RCC 7860 (cell line): ENCODE data around the gene CACNA2D3.
"Not testable (repeated sequence)": the region's sequence is repeated elsewhere in the genome, so short reads cannot be mapped to it uniquely, and the experiment has no call there.

Experiments
- DNase-seq: peaks from one replicate; pipeline ENCODE4 v3.0.0-alpha.2; 2015; ENCODE audit warnings: low spot score
- FAIRE-seq: peaks from 2 replicates; lab custom pipeline; 2012; peaks lifted over from hg19 to GRCh38; lab: Jason Lieb, UNC

Gene CACNA2D3

DNA sequence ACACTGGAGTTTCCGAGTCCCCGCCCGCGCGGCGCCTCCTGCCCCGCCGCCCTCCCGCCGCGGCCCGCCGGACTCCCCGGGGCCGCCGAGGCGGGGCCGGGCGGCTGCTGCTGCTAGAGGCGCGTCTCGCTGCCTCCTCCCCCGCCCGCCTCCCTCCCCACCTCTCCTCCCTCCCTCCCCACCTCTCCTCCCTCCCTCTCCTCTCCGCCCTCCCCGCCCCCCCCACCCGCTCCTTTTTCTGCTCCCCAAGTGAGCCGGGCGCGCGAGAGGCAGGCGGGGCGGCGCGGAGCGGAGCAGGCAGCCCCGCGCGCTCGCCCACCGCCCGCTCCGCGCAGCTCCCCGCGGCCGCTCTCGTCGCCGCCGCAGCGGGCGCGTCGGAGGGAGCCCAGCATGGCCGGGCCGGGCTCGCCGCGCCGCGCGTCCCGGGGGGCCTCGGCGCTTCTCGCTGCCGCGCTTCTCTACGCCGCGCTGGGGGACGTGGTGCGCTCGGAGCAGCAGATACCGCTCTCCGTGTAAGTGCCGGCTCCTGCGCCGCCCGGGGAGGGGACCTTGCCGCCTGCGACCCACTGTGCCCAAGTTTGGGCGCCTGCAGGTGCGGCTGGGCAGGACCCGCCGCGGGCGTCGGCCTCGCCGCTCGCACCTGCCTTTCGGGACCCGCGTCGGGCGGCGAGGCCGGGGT, at the start of gene CACNA2D3:
CACNA2D3 (plus strand) TSS at position 229 of the 679 bp plus-strand sequence.
- FAIRE-seq (no peak), DNase-seq (no peak)

DNA sequence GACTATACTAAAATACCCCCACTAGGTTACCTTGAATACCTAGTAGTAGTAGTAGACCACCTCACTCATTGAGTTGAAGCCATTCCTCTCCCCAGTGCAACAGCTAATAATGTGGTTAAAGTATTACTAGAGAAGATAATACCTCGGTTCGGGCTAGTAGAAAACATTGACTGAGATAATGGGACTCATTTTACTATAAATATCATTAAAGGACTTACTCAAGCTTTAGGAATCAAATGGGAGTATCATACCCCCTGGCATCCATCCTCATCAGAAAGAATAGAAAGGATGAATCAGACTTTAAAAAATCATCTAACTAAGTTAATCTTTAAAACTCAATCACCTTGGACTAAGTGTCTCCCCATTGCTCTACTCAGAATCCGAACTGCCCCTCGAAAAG, 49.0 kb upstream of the CACNA2D3 start:
- DNase-seq (no peak), FAIRE-seq (no peak)

DNA sequence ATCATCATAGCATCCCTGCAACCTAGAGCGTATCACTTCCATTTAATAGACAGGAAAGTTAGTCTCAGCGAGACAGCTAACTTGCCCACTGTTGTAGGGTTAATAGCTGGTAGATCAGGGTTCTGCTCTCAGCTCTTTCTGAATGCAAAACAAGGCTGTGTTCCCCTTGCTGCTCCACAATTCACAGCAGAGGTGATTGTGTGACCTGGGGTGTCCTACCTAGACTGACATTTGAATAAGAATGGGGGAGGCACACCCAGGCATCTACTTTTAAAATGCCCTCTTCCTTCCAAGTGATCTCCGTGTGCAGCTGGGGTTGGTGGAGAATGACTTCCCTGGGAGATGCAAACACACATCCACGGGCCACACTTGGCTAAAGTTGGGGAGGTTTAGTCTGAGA, 43.0 kb upstream of the CACNA2D3 start:
- DNase-seq, result no peak
- no peak for FAIRE-seq

DNA sequence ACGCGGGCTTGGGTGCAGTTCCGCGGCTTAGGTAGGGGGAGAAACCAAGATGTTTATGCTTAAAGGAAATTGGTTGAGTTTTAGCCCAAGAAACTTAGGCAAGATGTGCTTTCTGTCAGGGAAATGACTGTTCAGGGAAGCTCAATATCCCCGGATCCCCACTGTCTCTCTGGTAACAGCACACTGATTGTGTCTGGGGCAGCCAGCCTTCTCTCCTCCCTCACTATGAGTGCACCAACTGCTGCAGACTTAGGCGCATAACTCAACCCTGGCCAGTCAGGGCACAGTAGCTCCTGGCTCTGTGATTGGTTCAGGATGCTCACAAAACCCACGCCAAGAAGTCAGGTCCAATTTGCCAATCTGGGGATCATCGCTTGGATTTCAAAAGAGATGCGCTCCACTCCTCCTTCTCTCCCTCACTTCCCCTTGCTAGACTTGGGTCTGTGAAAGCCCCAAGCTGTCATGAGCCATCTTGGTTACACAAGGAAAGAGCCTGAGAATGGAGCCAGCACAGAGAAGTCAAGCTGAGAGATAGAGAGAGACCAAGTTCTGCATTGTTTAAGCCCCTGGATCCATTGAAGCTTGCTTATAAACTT, 42.5 kb upstream of the CACNA2D3 start:
- DNase-seq (no peak), FAIRE-seq (no peak)

DNA sequence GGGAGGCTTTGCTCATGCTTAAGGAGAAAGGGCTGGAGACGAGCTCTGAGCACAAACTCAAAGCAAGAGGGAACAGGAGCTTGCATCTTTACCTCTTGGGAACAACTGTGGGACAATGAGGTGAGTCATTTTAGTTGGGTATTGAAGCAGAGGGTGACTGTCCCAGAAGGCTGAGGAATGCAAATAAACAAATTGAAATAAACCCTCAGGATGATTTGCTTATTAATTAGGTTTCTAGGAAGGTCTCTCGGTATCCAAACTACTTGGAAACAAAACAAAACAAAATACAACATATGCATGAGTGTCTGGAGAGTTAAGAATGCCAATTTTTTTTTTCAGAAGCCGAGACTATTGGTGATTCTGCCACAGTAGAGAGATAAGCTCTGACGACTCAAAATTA, 38.4 kb upstream of the CACNA2D3 start:
- DNase-seq (no peak), FAIRE-seq (no peak)

DNA sequence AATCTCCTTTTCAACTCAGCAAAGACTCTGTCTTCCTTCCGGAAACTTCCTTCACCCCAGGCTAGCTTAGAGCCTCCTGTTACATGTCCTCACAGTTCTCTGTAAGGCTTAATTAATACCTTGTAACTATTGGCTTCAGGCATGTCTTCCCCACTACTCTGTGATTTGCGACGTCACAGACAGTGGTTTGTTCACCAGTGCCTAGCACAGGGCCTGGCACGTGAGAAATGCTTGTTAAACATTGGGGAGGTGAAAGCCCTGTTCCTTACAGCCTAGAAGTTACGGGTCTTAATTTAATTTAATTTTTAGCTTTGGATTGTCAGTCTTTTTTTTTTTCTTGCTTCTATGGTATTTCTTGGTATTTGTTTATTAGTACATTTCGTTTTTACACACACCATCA, 36.4 kb upstream of the CACNA2D3 start:
- DNase-seq, result no peak
- FAIRE-seq, result no peak

DNA sequence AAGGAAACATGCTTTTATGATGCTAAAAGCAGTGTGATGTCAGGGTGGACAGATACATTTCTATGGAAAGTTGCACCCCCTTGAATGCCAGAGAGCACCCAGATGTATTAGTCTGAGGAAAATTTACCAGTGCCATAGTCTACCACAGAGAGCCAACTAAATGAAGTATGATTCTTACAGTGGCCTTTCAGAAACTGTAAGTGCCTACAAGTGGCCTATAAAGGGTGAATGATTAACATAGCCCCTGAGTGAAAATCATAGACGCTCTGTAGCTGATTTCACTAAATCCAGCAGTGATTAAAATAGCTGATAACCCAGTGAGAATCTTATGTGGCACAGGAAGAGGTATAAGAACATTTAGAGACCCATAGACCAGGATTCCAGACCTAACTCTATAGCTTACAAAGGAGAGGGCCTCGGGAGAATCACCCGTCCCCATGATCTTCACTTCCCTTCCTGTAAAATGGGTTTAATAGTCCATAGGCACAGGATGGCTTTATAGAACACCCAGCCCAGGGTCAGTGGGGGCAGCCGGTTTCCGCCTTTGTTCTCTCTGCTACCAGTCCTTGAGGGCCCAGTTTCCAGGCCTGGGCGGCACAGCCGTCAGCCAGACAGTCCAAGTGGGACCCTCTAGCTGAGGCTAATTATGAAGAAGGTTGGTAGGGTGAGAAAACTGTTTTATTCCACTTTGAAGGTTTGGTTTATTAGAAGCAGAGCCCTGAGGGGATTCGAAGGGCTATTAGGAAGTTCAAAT, 35.5 kb upstream of the CACNA2D3 start:
- FAIRE-seq, result no peak
- DNase-seq, result no peak

DNA sequence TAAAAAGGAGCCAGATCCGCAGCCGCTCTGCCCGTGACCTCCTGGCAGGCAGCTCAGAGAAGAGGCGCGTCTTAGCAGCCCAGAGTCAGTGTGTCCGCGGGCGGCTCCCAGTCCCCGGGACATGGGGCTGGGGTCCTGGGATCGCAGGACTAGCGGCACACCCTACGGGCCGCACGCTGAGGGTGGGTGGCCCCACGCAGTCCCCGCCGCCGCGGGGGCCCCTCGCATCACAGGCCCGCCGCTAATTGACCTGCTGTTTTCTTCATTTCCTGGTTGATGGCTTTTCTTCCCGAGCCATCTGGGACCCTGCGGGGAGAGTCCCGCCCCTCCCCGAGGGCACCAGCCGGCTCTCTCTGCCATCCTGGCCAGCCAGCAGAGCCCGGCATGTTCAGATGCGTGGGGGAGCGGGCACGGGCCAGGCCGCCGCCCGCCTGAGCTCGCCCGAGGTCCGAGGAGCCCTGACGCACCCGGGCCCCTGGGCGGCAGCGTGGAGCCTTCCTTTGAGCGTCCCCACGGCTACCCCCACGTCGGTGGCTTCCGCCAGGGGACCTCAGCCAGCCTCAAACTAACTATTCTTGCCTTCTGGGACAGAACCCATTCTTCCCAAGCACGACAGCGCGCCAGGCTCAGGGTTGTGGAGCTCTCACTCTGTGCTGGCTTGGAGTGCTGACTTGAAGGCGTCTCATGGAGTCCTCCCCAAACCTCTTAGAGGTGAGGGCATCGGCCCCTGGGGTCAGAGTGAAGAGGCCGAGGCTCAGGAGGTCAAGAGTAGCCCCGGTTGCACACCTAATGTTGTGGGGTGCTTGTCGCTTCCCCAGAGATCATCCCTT, 34.6 kb upstream of the CACNA2D3 start:
- DNase-seq (no peak), FAIRE-seq (no peak)

DNA sequence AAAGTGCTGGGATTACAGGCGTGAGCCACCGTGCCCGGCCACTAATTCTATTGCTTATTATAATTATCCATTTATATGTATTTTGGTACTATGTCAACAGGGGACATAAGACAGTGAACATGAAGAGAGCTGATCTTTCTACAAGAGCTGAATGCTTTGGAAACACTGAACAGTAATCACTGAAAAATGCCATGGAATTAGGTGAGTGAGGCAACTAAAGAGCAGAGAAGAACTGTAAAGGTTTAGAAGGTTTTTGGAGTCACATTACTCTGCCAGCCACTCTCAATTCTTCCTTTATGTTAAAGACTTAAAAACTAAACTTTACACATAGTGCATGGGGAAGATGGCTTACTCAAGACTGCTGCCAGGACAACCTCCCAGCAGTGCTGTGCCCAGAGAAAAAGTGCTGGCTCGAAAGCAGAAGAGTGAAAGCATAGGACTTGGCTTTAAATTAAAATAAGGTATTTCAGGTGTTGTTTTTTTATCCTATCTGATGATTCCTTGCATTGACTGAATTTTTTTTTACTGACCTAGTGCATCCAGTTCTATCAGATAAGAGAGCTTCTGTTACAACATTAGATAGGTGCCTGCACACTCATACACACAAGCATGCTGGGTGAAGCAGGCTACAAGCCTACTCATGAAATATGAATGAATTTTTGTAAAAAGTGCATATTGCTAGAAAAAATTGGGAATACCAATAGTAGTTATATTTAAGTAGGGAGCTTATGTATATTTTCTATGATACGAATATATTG, 28.7 kb upstream of the CACNA2D3 start:
- FAIRE-seq (no peak), DNase-seq (no peak)

DNA sequence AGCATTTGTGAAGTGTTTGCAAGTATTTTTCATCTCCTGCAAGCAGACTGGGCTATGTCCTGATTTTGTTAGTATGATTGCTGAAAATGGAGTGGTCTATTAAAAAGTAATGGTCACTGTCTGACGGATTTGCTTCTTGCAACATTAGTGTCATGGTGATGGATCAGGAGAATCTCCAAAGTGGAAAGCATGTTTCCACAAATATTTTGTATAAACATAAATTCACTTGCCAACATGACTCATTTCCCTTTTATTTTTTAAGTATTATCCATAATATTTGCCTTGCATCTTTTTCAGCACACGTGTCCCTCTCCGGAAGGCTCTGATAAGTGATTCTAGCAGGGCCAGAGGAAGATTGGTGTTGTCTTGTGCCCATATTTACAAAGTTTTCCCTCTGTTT, 27.4 kb upstream of the CACNA2D3 start:
- no peak for DNase-seq
- FAIRE-seq, result no peak

DNA sequence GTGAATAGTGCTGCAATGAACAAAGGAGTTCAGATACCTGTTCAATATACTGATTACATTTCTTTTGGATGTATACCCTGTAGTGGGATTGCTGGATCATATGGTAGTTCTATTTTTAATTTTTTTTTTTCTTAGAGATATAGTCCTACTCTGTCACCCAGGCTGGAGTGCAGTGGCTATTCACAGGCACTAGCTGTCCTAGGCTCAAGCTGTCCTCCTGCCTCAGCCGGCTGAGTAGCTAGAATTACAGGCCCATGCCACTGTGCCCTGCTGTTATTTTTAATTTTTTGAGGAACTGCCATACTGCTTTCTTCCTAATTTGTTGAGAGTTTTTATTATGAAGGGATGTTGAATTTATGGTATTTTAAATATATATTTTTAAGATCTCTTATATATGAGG, 23.0 kb upstream of the CACNA2D3 start:
- FAIRE-seq (no peak), DNase-seq (no peak)

DNA sequence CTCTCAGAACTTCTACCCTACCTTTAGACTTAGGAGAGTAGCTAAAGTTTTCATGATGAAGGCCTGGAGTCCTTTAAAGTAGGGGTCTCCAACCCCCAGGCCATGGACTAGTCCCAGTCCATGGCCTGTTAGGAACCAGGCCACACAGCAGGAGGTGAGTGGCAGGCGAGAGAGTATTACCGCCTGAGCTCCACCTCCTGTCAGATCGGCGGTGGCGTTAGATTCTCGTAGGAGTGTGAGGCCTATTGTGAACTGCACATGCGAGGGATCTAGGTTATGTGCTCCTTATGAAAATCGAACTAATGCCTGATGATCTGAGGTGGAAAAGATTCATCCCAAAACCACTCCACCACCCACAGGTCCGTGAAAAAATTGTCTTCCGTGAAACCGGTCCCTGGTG, 18.3 kb upstream of the CACNA2D3 start:
- DNase-seq, result no peak
- no peak for FAIRE-seq

DNA sequence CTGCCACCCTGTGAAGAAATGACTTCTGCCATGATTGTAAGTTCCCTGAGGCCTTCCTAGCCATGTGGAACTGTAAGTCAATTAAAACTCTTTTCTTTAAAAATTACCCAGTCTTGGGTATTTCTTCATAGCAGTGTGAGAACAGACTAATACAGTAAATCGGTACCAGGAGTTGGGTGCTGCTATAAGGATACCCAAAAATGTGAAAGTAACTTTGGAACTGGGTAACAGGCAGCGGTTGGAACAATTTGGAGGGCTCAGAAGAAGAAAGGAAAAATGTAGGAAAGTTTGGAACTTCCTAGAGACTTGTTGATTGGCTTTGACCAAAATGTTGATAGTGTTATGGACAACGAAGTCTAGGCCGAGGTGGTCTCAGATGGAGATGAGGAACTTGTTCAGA, 6.2 kb upstream of the CACNA2D3 start:
- FAIRE-seq, DNase-seq: not testable (repeated sequence)

DNA sequence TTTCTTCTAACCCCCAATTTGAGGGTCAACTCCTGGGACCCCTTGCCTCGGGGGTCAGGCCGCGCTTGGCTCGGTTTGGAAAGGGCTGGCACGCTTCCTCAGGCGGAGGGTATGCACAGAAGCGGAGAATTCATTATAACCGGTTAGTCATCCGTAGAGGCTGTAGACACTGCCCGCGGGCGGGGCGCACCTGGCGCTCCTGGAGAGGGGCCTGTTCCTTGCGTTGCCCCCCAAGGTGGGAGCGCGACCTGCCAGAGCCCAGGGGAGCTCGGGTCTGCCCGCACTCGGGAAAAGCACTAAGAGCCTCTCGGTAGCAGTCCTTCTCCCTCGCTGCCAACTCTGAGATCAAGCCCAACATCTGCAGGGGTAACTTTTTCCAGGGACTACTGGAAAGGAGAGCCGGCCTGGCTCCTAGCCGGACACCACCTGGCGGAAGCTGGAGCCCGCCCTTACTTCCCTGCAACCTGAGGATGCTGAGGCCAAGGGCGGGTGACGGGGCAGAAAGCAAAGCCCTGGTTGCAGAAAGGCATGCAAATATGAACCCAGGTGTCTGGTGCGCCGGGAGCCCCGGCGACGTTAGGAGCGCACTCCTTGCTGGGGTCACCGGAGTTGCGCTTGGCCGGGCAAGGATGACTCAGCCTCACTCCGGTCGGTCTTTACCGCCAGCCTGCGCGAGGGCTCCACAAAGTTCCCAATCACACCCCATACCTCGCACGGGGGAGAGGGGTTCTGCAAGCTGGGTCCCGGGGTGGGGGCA, 1.5 kb upstream of the CACNA2D3 start:
- no peak for DNase-seq
- FAIRE-seq, result no peak

DNA sequence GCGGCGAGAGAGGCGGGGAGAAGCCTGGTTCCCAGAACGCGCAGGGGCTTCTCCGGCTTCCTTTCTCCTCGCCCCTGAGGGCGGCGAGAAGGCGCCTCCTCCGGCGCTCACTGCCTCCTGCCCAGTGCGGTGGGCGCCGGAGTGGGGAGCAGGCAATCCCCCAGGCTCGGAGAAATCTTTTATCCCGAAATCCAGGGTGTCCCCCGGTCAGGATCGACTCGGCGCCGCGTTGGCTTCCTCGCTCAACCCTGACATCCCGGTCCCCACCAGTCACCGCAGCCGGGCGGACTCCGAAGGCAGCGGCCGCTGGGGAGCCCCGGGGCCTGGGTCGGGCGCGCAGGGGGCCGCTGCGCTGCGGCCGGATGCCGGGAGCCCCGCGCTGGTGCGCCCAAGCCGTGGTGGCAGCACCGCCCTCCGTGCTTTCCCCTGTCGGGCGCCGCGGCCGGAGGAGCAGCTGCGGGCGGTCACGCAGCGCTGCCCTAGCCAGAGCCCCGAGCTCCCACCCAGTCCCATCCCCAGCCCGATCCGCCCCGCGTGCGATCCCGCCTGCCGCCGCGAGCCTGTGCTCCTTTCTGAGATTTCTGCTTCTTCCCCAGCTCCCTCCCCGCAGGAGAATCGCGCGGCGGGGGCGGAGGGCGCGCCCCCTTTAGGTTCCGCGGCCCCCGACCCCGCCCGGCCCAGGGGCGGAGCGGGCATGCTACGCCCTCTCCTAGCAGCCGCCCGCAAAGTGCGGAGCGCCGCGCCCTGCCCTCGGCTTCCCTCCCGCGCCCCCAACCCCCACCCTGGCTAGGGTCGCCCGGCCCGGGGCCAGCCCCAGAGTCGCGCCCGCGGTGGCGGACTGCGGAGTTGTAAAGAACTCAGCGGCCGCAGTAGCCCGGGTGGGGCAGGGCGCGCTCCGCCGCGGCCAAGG, 683 bp upstream of the CACNA2D3 start:
- DNase-seq (no peak), FAIRE-seq (no peak)

DNA sequence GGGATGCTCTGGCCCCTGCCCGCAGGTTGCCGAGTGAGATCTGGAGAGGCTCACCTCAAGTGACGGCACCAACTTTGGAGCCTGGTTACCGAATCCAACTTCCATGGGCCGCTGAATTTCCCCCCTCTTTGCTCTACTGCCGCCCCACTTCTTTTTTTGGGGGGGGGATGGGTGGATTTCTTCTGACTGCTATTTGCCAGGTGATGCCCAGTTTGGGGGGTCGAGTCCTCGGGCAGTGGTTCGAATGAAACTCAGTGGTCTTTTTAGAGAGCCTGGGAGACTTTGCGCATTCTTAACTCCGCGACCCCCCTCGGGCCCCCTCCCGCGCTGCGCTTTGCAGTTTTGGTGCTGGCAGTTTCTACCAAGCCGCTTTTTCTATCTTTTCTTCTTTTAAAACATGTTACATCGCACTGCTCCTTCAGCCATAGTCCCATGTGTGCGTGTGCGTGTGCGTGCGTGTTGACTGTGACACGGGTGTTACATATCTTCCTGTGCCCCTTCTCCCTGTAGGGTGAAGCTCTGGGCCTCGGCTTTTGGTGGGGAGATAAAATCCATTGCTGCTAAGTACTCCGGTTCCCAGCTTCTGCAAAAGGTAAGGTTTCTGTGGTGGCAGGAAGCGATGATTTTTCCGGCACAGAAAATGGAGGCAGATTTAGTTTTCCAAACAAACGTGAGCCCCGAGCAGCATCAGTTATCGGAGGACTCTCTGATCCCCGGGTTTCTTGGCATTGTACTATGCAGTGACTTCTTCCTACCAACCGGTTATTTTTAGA, 837 bp downstream of the CACNA2D3 start:
- DNase-seq, result no peak
- FAIRE-seq, result no peak

DNA sequence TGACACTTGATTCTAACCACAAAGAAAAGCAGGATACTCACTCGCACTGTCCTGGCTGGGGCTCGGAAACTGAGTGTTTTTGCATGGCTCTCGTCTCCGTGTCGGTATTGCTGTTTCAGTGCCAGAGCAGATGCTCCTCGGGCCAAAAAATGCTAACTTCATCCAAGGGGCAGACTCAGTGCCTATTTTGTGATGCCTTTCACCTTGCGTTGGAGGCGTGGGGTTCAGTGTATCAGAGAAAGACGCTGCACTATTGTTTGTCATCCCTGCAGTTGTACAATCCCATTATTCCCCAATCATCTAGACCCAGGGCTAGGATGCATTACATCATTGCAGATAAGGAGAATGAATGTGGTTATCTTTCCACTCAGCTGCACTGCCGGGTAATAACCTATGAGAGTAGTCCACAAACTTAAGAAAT, 1.4 kb downstream of the CACNA2D3 start:
- FAIRE-seq (no peak), DNase-seq (no peak)

DNA sequence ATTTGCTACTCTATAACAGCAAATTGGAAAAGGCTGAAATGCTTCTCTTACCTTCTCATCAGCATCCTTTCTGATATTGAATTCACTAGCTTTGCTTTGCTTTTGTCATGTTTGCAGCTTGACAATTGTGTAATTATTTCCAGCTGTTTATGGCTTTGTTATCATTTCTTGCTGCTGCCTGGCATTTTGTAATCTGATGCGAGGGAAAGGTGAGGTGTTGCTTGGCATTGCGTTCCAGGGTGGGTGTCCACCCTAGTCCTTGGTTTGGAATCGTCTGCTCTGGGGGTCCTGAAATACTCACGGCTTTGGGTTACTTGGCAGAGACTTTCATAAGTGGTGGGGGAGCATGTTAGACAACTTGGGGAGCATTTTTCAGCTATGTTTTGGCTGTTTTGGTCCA, 2.9 kb downstream of the CACNA2D3 start:
- DNase-seq (no peak), FAIRE-seq (no peak)
